GM12878 (cell line): ENCODE data around the gene RAB11FIP2.

Experiments used
- CTCF ChIP-seq, 3 experiments: IDR thresholded peaks in 2 of 3; conservative IDR thresholded peaks in 1 of 3; 2 replicates each; pipeline ENCODE4 v1.5.1; 2011; ENCODE audit warnings: low read depth in 3 of 3, low read length in 3 of 3, mild to moderate bottlenecking in 3 of 3, control low read depth in 2 of 3, moderate library complexity in 2 of 3, inconsistent platforms in 1 of 3, mixed read lengths in 1 of 3; ENCODE audit not compliant: control insufficient read depth in 2 of 3, insufficient read depth in 1 of 3; ENCODE audit errors: extremely low read depth in 1 of 3
- EP300 ChIP-seq, 2 experiments: fragments of 150-350 bp in 1 of 2; IDR thresholded peaks; 2 replicates each; pipeline ENCODE4 v1.6.1; 2011 to 2012; ENCODE audit warnings: low read depth in 2 of 2, low read length in 2 of 2, borderline replicate concordance in 1 of 2, improper control_type of control experiment in 1 of 2, inconsistent platforms in 1 of 2; ENCODE audit not compliant: control insufficient read depth in 1 of 2
- NFXL1 ChIP-seq: fragments of 450-650 bp; IDR thresholded peaks from 2 replicates; pipeline ENCODE4 v1.6.1; 2017; ENCODE audit warnings: antibody characterized with exemption, mild to moderate bottlenecking, borderline replicate concordance
- POLR2A ChIP-seq: IDR thresholded peaks from 2 replicates; pipeline ENCODE4 v1.6.1; 2011; ENCODE audit warnings: low read depth, mild to moderate bottlenecking, low read length
- RAD21 ChIP-seq: IDR thresholded peaks from 2 replicates; pipeline ENCODE4 v1.6.1; 2011; ENCODE audit warnings: mild to moderate bottlenecking, low read depth, low read length, moderate library complexity; ENCODE audit not compliant: insufficient read depth
- RUNX3 ChIP-seq: IDR thresholded peaks from 2 replicates; pipeline ENCODE4 v1.6.1; 2012; ENCODE audit warnings: low read length, inconsistent platforms

- no peak for TF ChIP-seq RUNX3
- no peak for TF ChIP-seq EP300 (IDR thresholded peaks at IDR 0.05; ENCODE audit: borderline replicate concordance in 1 of 2, control insufficient read depth in 1 of 2, low read depth in 2 of 2, low read length in 2 of 2)
- TF ChIP-seq POLR2A, result no peak
- TF ChIP-seq CTCF (IDR thresholded peaks at IDR 0.05 in 2 of 3, conservative IDR thresholded peaks at IDR 0.05 in 1 of 3; ENCODE audit: control insufficient read depth in 2 of 3, extremely low read depth in 1 of 3, insufficient read depth in 1 of 3, low read depth in 3 of 3, low read length in 3 of 3), result no peak
- no peak for TF ChIP-seq NFXL1
- no peak for TF ChIP-seq RAD21
Measured at GRCh38 chr10:118076705-118077104, 30.0 kb upstream of the RAB11FIP2 start.
